ENCODE measurements around the gene SPINK6. TPM values are rescaled to one million over a fixed set of nuclear protein-coding genes. Genes with fewer than 3 reads are reported as not detected.

The SPINK6 gene
- total and polyA plus RNA-seq, 2 of the 8 experiments (the other 6 are each of a cell fraction or from before 2014, with no cell fraction given), result not detected

DNA sequence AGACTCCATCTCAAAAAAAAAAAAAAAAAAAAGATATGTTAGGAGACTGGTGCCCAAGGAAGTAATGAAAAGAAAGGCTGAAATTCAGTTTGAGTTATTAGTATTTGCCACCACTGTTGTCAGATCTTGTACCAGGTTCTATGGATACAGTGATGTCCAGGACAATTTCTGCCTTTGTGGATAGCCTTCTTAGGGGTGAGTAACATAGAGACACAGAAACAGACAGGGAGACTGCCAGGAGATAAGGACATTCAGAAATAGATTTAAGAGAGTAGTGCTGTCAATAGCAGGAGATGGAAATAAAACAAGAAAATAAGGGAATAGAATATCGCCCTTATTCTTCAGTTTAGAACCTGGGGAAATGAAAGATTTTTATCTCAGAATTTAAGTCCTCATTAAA lies 40.8 kb upstream of the SPINK6 start:
- Histone ChIP-seq H3K9ac (replicated peaks in 1 of 4; ENCODE audit: extremely low read depth in 1 of 4, low read depth in 3 of 4, low read length in 3 of 4) (no peak overlapping the region), H3K9me3 (ENCODE audit: insufficient read depth in 2 of 2, low read depth in 1 of 2, low read length in 1 of 2) (0 out of 4 replicates have a peak, but pooled peaks cover 0 to 2% of the 10 kb centered on the region in 2 experiments), H3K23ac (ENCODE audit: insufficient read length) (no peak overlapping the region), H2AK5ac (ENCODE audit: low read depth, low read length) (no peak overlapping the region), H2BK5ac (ENCODE audit: low read depth, low read length) (no peak overlapping the region), H2BK15ac (ENCODE audit: low read length) (no peak overlapping the region), H3K4ac (replicated peaks; ENCODE audit: insufficient read length, low read depth, low read length) (no peak overlapping the region), H3K4me3 (ENCODE audit: extremely low read depth in 1 of 4, insufficient read depth in 2 of 4, low read depth in 3 of 4, low read length in 4 of 4) (no peak overlapping the region), H3K27ac (ENCODE audit: low read depth, low read length) (no peak overlapping the region), H3K36me3 (ENCODE audit: control insufficient read depth in 2 of 4, insufficient read depth in 4 of 4, low read length in 3 of 4) (no peaks in the 10 kb centered on the region), H4K91ac (replicated peaks; ENCODE audit: insufficient read length, low read length) (no peak overlapping the region), H4K8ac (ENCODE audit: extremely low read depth, insufficient read depth, low read length) (no peak overlapping the region), H2BK120ac (replicated peaks; ENCODE audit: low read depth, low read length) (no peak overlapping the region), H3K56ac (replicated peaks; ENCODE audit: insufficient read length, low read depth, low read length) (no peak overlapping the region), H3K27me3 (replicated peaks in 1 of 4; ENCODE audit: control insufficient read depth in 3 of 4, extremely low read depth in 1 of 4, insufficient read depth in 3 of 4, low read length in 3 of 4) (no peaks in the 10 kb centered on the region), H2AFZ (ENCODE audit: low read length) (no peak overlapping the region), H3K14ac (ENCODE audit: insufficient read length) (no peak overlapping the region), H4K5ac (ENCODE audit: insufficient read length, low read depth, low read length) (no peak overlapping the region), H2BK20ac (ENCODE audit: low read length) (no peak overlapping the region), H3K79me1 (ENCODE audit: low read depth, low read length) (no peaks in the 10 kb centered on the region), H4K20me1 (replicated peaks in 1 of 2; ENCODE audit: control insufficient read depth in 1 of 2, insufficient read depth in 2 of 2, low read length in 2 of 2) (no peaks in the 10 kb centered on the region), H3K4me2 (ENCODE audit: insufficient read depth in 1 of 2, low read depth in 2 of 2, low read length in 2 of 2) (no peak overlapping the region), H3K18ac (ENCODE audit: extremely low read depth, low read length) (no peak overlapping the region), H3K79me2 (ENCODE audit: control insufficient read depth in 1 of 2, insufficient read depth in 2 of 2, low read length in 2 of 2) (no peaks in the 10 kb centered on the region), H3K23me2 (ENCODE audit: low read depth, low read length) (no peaks in the 10 kb centered on the region), H2BK12ac (ENCODE audit: low read depth, low read length) (no peak overlapping the region), H3K4me1 (replicated peaks in 1 of 4; ENCODE audit: control insufficient read depth in 3 of 4, insufficient read depth in 4 of 4, low read length in 3 of 4) (no peaks in the 10 kb centered on the region)
- POLR2A ChIA-PET (ENCODE audit: partially characterized antibody), result no interaction called here
- DNase-seq (ENCODE audit: low read depth in 1 of 2, low spot score in 2 of 2), result no peak
- CTCF ChIA-PET (ENCODE audit: partially characterized antibody), result interaction anchor here (1.8 kb wide), 1 partner anchor 35 kb away, joined by 5 read pairs; no protein-coding TSS in a partner anchor
- 81% methylated on average over 1 of the region's 1 CpG; no CpG with 5 or more reads in 1 of the 2 experiments for WGBS, 2 experiments (ENCODE audit: extremely low coverage in 1 of 2, insufficient coverage in 1 of 2, insufficient read length in 1 of 2, insufficient replicate concordance in 2 of 2, low coverage in 1 of 2, low lambda C conversion rate in 2 of 2, missing lambda C conversion rate in 1 of 2)
- FAIRE-seq, result no peak
- TF ChIP-seq PHF8 (conservative IDR thresholded peaks at IDR 0.05; ENCODE audit: low read depth, low read length) (no peak), NRF1 (IDR thresholded peaks at IDR 0.05; ENCODE audit: low read depth, low read length) (no peak), HDAC6 (IDR thresholded peaks at IDR 0.05; ENCODE audit: low read depth, low read length) (no peak), CBX8 (IDR thresholded peaks at IDR 0.05; ENCODE audit: borderline replicate concordance, low read depth, low read length) (no peak), CTBP2 (IDR thresholded peaks at IDR 0.05; ENCODE audit: borderline replicate concordance, insufficient read depth, insufficient read length, low read length) (no peak), EP300 (IDR thresholded peaks at IDR 0.05; ENCODE audit: borderline replicate concordance in 1 of 2, low read depth in 2 of 2, low read length in 2 of 2) (no peak), RXRA (IDR thresholded peaks at IDR 0.05; ENCODE audit: insufficient read depth, low read depth, low read length) (no peak), SP2 (IDR thresholded peaks at IDR 0.05; ENCODE audit: low read length) (no peak), GTF2F1 (IDR thresholded peaks at IDR 0.05; ENCODE audit: borderline replicate concordance, low read depth, low read length) (no peak), KDM1A (IDR thresholded peaks at IDR 0.05; ENCODE audit: borderline replicate concordance, low read length) (no peak), BACH1 (IDR thresholded peaks at IDR 0.05; ENCODE audit: low read length) (no peak), MAX (IDR thresholded peaks at IDR 0.05) (no peak), TBP (IDR thresholded peaks at IDR 0.05; ENCODE audit: low read depth, low read length) (no peak), E2F6 (IDR thresholded peaks at IDR 0.05) (no peak)

All from H1 (cell line).